Measurements from ENCODE around the gene MICOS13.

The MICOS13 gene

GRCh38 chr19:5677136-5677535 lies 3.2 kb downstream of the MICOS13 start (continued):
- TF ChIP-seq TCF7L2 (IDR thresholded peaks at IDR 0.05; ENCODE audit: borderline replicate concordance, low read depth, low read length) (no peak), ZNF843 (tag by site-specific recombination; IDR thresholded peaks at IDR 0.05) (no peak)

- CTCF ChIA-PET: interaction anchor here (0.8 to 1.0 kb wide), 2 partner anchors 10 to 127 kb away, joined by 3 read pairs; no protein-coding TSS in a partner anchor
These were observed 3.6 kb downstream of the MICOS13 start for GRCh38 chr19:5676772-5677105.

More at GRCh38 chr19:5676772-5677105, 3.6 kb downstream of the MICOS13 start:
- H3K9me3 ChIP-seq (ENCODE audit: control insufficient read depth, insufficient read depth, low read depth, low read length): no peaks in the 10 kb centered on the region
- H3K27ac ChIP-seq (ENCODE audit: extremely low read depth, low read depth, low read length): no peak overlapping the region
- POLR2A ChIA-PET: interaction anchor here (1.1 to 4.1 kb wide), 6 partner anchors 8 to 54 kb away, joined by 3 to 24 read pairs (median 6); partner anchors contain the start of genes CATSPERD, LONP1, RPL36 and SAFB
- no peaks in the 10 kb centered on the region for H3K4me1 ChIP-seq (ENCODE audit: control insufficient read depth, insufficient read depth, low read length)
- TF ChIP-seq ZNF140 (tag by site-specific recombination; IDR thresholded peaks at IDR 0.05) (no peak), ZNF302 (tag by site-specific recombination; IDR thresholded peaks at IDR 0.05; ENCODE audit: low read depth) (no peak), ZNF449 (tag by site-specific recombination; IDR thresholded peaks at IDR 0.05) (no peak), ZNF175 (tag by site-specific recombination; IDR thresholded peaks at IDR 0.05) (no peak), ZBTB26 (tag by site-specific recombination; optimal IDR thresholded peaks at IDR 0.05) (no peak), ZNF266 (tag by site-specific recombination; IDR thresholded peaks at IDR 0.05; ENCODE audit: low read depth) (no peak), ZNF157 (tag by site-specific recombination; IDR thresholded peaks at IDR 0.05) (no peak), ZNF24 (tag by site-specific recombination; IDR thresholded peaks at IDR 0.05) (no peak), PBX3 (CRISPR knock-in tag; IDR thresholded peaks at IDR 0.05) (no peak), ZNF211 (tag by site-specific recombination; IDR thresholded peaks at IDR 0.05; ENCODE audit: low read depth) (no peak), ZNF707 (tag by site-specific recombination; IDR thresholded peaks at IDR 0.05) (no peak), ZNF2 (tag by site-specific recombination; IDR thresholded peaks at IDR 0.05) (no peak), ZNF596 (tag by site-specific recombination; IDR thresholded peaks at IDR 0.05) (no peak), SETDB1 (IDR thresholded peaks at IDR 0.05; ENCODE audit: insufficient read length, low read length) (no peak), ZNF214 (tag by site-specific recombination; IDR thresholded peaks at IDR 0.05; ENCODE audit: borderline replicate concordance) (no peak), ZSCAN5A (tag by site-specific recombination; IDR thresholded peaks at IDR 0.05) (no peak), ZNF155 (tag by site-specific recombination; IDR thresholded peaks at IDR 0.05) (no peak), ZNF600 (tag by site-specific recombination; IDR thresholded peaks at IDR 0.05) (no peak), SCRT1 (tag by site-specific recombination; IDR thresholded peaks at IDR 0.05; ENCODE audit: borderline replicate concordance) (no peak)
- no peak overlapping the region for H3K4me3 ChIP-seq (ENCODE audit: low read depth, low read length)
- H3K36me3 ChIP-seq (ENCODE audit: control insufficient read depth in 2 of 2, insufficient read depth in 1 of 2, low read length in 2 of 2): peaks cover 0 to 12% of the 10 kb centered on the region in 2 experiments; a peak in 2 of 3 replicates

All from HEK293 (cell line).